ENCODE data around the gene CALN1. TPM values are rescaled to one million over a fixed set of nuclear protein-coding genes. Genes with fewer than 3 reads are reported as not detected.

Gene CALN1
- total RNA-seq, 1 experiment from 2014 or later: 0.05 TPM

- BruUV-seq (replicated peaks): no TSS peak
These were observed 449.5 kb downstream of the CALN1 start for GRCh38 chr7:71962636-71963035.

GRCh38 chr7:71961283-71961682, 450.9 kb downstream of the CALN1 start:
- H3K4me1 ChIP-seq (ENCODE audit: control insufficient read depth, insufficient read depth, low read length): no peaks in the 10 kb centered on the region
- peaks cover 5% of the 10 kb centered on the region; the same call in 1 of the 2 replicates for H3K27me3 ChIP-seq (ENCODE audit: control insufficient read depth, insufficient read depth, low read length)
- TF ChIP-seq POLR2AphosphoS5 (IDR thresholded peaks at IDR 0.05; ENCODE audit: low read depth, low read length): no peak
- ChIA-PET POLR2A (no interaction called here), CTCF (no interaction called here)
- in situ Hi-C loops (cut with HindIII; ENCODE audit: low pct_unique_long_range_greater_than_20kb, low sequenced_read_pairs): no loop called here
- no peaks in the 10 kb centered on the region for H3K36me3 ChIP-seq (ENCODE audit: control insufficient read depth, insufficient read depth, low read length)
- no peak overlapping the region for H3K27ac ChIP-seq (ENCODE audit: low read length)
- ATAC-seq (no peak), DNase-seq (ENCODE audit: low read depth, low spot score) (no peak)
- no TSS peak for BruUV-seq (replicated peaks)
- H3K9me3 ChIP-seq (ENCODE audit: control insufficient read depth, insufficient read depth, low read depth, low read length): no peaks in the 10 kb centered on the region
- intact Hi-C loops (cut with micrococcal nuclease; ENCODE audit: unreplicated experiment): no loop called here
- H3K4me3 ChIP-seq (ENCODE audit: low read depth in 2 of 2, low read length in 2 of 2): no peak overlapping the region

More at GRCh38 chr7:71962636-71963035, 449.5 kb downstream of the CALN1 start:
- H3K9me3 ChIP-seq (ENCODE audit: control insufficient read depth, insufficient read depth, low read depth, low read length): no peaks in the 10 kb centered on the region
- ATAC-seq (no peak), DNase-seq (ENCODE audit: low read depth, low spot score) (no peak)
- in situ Hi-C loops (cut with HindIII; ENCODE audit: low pct_unique_long_range_greater_than_20kb, low sequenced_read_pairs) (no loop called here), intact Hi-C loops (cut with micrococcal nuclease; ENCODE audit: unreplicated experiment) (no loop called here)
- TF ChIP-seq CTCF (IDR thresholded peaks at IDR 0.05) (no peak), POLR2AphosphoS5 (IDR thresholded peaks at IDR 0.05; ENCODE audit: low read depth, low read length) (no peak), REST (IDR thresholded peaks at IDR 0.05; ENCODE audit: insufficient read depth in 1 of 2, low read depth in 2 of 2, low read length in 1 of 2) (no peak)
- no peak overlapping the region for H3K27ac ChIP-seq (ENCODE audit: low read length)
- ChIA-PET CTCF (no interaction called here), POLR2A (no interaction called here)
- H3K27me3 ChIP-seq (ENCODE audit: control insufficient read depth, insufficient read depth, low read length): peaks cover 5% of the 10 kb centered on the region; the same call in 1 of the 2 replicates
- H3K36me3 ChIP-seq (ENCODE audit: control insufficient read depth, insufficient read depth, low read length): no peaks in the 10 kb centered on the region
- H3K4me1 ChIP-seq (ENCODE audit: control insufficient read depth, insufficient read depth, low read length): no peaks in the 10 kb centered on the region
- no peak overlapping the region for H3K4me3 ChIP-seq (ENCODE audit: low read depth in 2 of 2, low read length in 2 of 2)

GRCh38 chr7:71942115-71942514, 470.0 kb downstream of the CALN1 start:
- in situ Hi-C loops (cut with HindIII; ENCODE audit: low pct_unique_long_range_greater_than_20kb, low sequenced_read_pairs): no loop called here
- TF ChIP-seq SIN3A (IDR thresholded peaks at IDR 0.05; ENCODE audit: borderline replicate concordance, insufficient read depth, low read depth, low read length) (no peak), REST (IDR thresholded peaks at IDR 0.05; ENCODE audit: insufficient read depth in 1 of 2, low read depth in 2 of 2, low read length in 1 of 2) (no peak), TCF7L2 (IDR thresholded peaks at IDR 0.05; ENCODE audit: low read depth, low read length) (no peak), CTCF (IDR thresholded peaks at IDR 0.05) (no peak)
- DNase-seq (ENCODE audit: low read depth, low spot score) (no peak), ATAC-seq (no peak)
- no peak overlapping the region for H3K27ac ChIP-seq (ENCODE audit: low read length)
- ChIA-PET CTCF (no interaction called here), POLR2A (no interaction called here)
- H3K4me3 ChIP-seq (ENCODE audit: low read depth in 2 of 2, low read length in 2 of 2): no peak overlapping the region
- BruUV-seq (replicated peaks): no TSS peak
- H3K4me1 ChIP-seq (ENCODE audit: control insufficient read depth, insufficient read depth, low read length): no peaks in the 10 kb centered on the region
- H3K27me3 ChIP-seq (ENCODE audit: control insufficient read depth, insufficient read depth, low read length): no peaks in the 10 kb centered on the region
- H3K36me3 ChIP-seq (ENCODE audit: control insufficient read depth, insufficient read depth, low read length): no peaks in the 10 kb centered on the region
- no peaks in the 10 kb centered on the region for H3K9me3 ChIP-seq (ENCODE audit: control insufficient read depth, insufficient read depth, low read depth, low read length)
- intact Hi-C loops (cut with micrococcal nuclease; ENCODE audit: unreplicated experiment): no loop called here

Data from Panc1 (cell line).